Epithelial cell of esophagus (primary cell): ENCODE data around the gene TUT1.
A peak's percentile ranks its signal among the peaks of the same experiment; 100 is the strongest.
"Not testable (repeated sequence)": the region's sequence is repeated elsewhere in the genome, so short reads cannot be mapped to it uniquely, and the experiment has no call there.

Experiments
- DNase-seq: peaks from one replicate; pipeline ENCODE4 v3.0.0; 2010; ENCODE audit warnings: low read depth
- H3K4me3 ChIP-seq: 2 replicates; pipeline ENCODE4 v1.5.1; 2011; ENCODE audit warnings: mild to moderate bottlenecking, low read length, control low read depth
- TF ChIP-seq, protein P1 (sequence below): IDR thresholded peaks from 2 replicates; pipeline ENCODE4 v1.5.1; 2011; ENCODE audit warnings: low read depth, mild to moderate bottlenecking, low read length, control low read depth, inconsistent platforms; ENCODE audit not compliant: insufficient read depth; ENCODE audit errors: missing control alignments

The TUT1 gene

DNA sequence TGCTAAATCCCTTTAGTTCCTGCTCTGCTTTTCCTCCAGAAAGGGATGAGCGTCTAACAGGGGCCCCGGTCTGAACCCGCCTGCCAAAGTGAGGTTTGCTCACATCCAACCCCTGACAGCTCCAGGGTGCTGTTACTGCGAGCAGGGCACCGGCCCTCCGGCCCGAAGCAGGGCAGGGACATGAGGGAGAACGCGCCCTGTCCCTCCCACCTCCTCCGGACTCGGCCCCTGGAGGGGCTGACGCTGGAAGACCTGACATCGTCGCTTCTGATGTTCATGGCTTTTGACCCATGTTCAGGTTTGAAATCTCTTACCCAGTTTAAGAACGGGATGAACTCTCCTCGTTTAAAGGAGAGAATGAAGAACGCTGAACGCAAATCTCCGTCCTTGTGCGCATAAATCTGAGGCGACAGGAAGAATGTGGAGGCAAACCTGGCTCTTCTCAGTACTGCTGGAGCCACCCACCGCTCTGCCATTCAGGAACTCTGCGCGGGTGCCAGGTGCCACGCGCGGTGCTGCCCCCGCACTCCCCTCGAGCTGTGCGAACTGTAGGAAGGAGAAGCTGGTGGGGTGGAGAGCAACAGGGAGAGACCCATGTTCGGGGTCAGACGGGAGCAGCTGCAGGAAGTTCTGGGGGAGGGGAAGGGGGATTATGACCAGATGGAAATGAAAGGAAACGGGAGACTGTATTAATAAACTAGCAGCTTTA lies 16.8 kb downstream of the TUT1 start:
- H3K4me3 ChIP-seq, result peak overlapping the region; percentile 99
- no peak for DNase-seq
- TF ChIP-seq, protein P1, sequence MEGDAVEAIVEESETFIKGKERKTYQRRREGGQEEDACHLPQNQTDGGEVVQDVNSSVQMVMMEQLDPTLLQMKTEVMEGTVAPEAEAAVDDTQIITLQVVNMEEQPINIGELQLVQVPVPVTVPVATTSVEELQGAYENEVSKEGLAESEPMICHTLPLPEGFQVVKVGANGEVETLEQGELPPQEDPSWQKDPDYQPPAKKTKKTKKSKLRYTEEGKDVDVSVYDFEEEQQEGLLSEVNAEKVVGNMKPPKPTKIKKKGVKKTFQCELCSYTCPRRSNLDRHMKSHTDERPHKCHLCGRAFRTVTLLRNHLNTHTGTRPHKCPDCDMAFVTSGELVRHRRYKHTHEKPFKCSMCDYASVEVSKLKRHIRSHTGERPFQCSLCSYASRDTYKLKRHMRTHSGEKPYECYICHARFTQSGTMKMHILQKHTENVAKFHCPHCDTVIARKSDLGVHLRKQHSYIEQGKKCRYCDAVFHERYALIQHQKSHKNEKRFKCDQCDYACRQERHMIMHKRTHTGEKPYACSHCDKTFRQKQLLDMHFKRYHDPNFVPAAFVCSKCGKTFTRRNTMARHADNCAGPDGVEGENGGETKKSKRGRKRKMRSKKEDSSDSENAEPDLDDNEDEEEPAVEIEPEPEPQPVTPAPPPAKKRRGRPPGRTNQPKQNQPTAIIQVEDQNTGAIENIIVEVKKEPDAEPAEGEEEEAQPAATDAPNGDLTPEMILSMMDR, result no peak

DNA sequence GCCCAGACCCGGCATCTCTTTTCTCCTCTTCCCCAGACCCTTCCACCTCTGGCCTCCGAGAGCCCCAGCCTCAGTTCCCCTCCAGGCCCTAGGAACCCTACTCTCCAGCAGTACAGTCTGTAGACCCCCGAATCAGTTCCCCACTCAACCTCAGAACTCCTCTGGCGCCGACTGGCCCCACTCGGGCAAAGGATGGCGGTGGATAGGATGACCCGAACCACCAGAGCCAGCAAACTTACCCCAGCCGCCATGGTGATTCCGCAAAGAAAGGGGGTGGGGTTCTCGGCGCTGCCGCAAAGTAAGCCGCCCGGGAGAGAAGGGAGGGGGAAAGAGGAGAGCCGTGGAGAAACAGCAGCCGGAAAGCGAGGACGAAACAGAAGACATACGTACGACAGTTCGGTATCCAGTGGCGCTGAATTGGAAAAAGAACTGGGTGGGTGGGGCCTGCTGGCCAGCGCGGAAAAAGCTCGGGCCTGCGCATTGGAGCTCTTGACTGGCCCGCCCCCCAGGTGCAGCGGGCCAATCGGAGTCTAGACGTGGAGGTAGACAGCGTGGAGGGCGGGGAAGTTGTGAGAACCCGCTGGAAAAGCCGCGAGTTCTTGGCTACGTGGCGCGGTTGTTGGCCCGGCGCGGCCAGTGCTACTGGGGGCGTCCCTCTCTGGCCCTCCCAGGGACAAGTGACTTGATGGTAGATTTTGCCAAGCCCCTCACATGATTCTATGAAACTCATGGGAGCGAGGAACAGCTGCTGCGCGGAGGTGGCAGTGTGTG lies 17.5 kb downstream of the TUT1 start, which contains the start of gene EEF1G:
Gene EEF1G, minus strand, starts transcription at position 300 of the 771 bp plus-strand sequence. Its CDS starts 49 bp downstream, at position 251.
- peak within 1 kb of the TSS; percentile 99 for H3K4me3 ChIP-seq
- TF ChIP-seq, protein P1, result no peak

DNA sequence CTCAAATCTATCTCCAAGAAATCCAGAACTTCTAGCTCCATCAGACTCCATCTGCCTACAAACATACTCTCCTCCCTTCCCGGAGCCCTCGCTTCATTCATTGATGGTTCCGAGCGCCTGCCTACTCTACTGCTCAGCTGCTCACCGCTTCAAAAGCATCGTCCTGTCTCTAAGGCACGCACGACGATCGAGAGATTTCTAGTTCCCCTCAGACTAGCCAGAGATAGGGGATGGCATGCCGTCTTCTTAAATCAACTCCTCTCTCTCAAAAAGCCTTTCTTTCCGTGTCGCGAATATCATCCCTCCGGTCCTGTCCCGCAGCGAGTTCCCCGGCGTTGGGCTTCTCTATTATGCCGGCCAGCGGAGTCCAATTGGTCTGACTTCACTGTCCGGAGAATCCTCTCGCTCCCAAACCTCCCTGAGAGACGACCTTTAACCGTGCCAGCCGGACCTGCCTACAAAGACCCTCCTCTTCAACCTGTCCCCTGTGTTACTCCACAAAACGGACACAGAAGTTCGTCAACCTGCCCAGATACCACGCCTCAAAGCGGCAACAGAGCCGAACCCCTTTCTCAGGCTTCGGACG lies 18.2 kb downstream of the TUT1 start:
- H3K4me3 ChIP-seq, result peak overlapping the region; percentile 99
- TF ChIP-seq, protein P1, result no peak
- DNase-seq, result no peak

More for the DNA sequence above, 17.5 kb downstream of the TUT1 start, which contains the start of gene EEF1G:
- peak; percentile 100 for DNase-seq

DNA sequence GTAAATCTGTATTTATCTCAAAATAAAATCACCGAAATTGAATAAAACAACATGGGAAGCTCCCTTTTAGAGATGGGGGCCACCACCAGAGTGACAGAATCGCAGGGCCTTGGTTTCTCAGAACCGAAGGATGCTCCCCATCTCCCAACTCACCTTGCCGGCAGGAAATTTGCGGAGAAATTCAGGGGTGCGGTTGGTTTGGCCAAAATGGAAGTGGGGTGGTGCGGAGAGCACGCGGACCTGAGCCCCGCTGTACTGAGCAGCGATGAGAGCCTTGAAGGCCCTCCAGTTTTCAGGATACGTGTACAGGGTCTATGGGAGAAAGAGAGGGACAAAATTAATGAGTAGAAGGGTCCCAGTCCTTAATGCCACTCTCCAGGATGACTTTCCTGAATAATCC lies 18.9 kb downstream of the TUT1 start:
- TF ChIP-seq, protein P1, result no peak
- no peak for DNase-seq
- H3K4me3 ChIP-seq, result peak overlapping the region; percentile 99

DNA sequence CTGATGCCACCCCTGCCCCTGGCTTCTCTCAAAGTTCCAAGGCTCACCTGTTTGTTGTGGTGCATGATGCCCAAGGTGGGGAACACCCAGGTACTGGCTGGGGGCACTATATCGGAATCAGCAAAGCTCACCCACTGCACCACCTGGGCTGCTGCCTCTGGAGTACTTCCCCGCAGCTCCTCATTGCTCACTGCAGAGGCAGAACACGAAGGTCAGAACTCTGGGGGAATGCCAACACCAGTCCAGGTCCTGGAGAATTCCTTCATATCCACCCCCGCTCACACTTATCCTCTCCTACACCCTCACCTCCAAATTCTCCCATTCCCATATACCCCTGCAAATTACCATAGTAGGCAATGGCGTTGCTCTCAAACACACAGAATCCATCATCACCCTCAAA lies 19.8 kb downstream of the TUT1 start:
- not testable (repeated sequence) for H3K4me3 ChIP-seq, DNase-seq

DNA sequence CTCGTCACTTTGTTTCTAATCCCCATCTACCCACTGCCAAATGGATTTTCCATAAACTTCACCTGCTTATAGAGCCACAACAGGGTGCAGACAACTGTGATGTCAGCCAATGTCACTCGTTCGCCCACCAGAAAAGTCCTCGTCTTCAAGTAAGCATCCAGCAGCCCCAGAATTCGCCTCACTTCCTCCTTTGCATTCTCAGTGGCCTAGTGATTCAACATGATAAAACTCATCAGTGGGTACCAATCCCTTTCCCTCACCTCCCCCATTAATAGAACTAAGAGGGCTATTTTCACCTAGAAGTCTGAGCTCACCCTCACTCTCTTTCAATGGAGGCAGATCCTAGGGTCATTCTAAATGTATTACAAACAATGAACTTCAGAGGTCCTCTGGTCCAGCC lies 20.4 kb downstream of the TUT1 start:
- DNase-seq, H3K4me3 ChIP-seq: not testable (repeated sequence)

DNA sequence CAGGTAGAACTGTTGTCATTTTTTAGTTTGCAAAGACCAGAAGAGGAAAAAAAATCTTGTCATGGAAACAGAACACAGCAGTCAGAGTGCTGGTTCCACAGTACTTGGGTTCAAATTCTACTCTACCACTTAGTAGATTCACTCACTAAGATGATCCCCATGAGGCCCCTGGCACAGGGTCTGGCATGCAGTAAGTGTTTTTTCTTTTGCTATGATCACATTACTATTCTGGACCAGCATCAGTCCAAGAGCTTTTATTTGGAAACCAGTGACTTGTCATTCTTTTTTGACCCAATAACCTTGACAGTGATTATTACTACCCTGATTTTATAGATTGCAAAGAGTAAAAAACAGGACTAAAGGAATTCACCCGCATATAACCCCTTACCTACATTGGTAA lies 21.7 kb downstream of the TUT1 start:
- TF ChIP-seq, protein P1, result no peak
- no peak overlapping the region for H3K4me3 ChIP-seq
- no peak for DNase-seq
